ENCODE measurements around the gene GNRHR.

GRCh38 chr4:67721770-67722597 lies 32.2 kb downstream of the GNRHR start:
- TF ChIP-seq CTCF (optimal IDR thresholded peaks at IDR 0.05 in 1 of 3, IDR thresholded peaks at IDR 0.05 in 1 of 3, conservative IDR thresholded peaks at IDR 0.05 in 1 of 3; ENCODE audit: extremely low read depth in 1 of 3, insufficient read depth in 2 of 3, low read length in 3 of 3) = no peak
- TF ChIP-seq EZH2 (IDR thresholded peaks at IDR 0.05; ENCODE audit: low read length) = no peak
